ENCODE data around the gene GID4. TPM values are rescaled to one million over a fixed set of nuclear protein-coding genes. Genes with fewer than 3 reads are reported as not detected.

The GID4 gene
- total RNA-seq, 1 donor from 2014 or later: 12.2 TPM

- no peak for DNase-seq (ENCODE audit: low read depth, low spot score)
- no peak for TF ChIP-seq CTCF (conservative IDR thresholded peaks at IDR 0.05)
- H3K27me3 Mint-ChIP-seq (ENCODE audit: low read depth): no peaks in the 10 kb centered on the region
- H3K4me3 Mint-ChIP-seq: no peak overlapping the region
- no peak overlapping the region for H3K27ac Mint-ChIP-seq (ENCODE audit: unreplicated experiment)
- H3K36me3 Mint-ChIP-seq (ENCODE audit: low read depth): no peaks in the 10 kb centered on the region
- H3K4me1 Mint-ChIP-seq: peaks cover 12% of the 10 kb centered on the region
- H3K9me3 Mint-ChIP-seq: no peaks in the 10 kb centered on the region
Measured at GRCh38 chr17:18025241-18025944, 13.8 kb upstream of the GID4 start.

GRCh38 chr17:18025945-18026776 lies 13.0 kb upstream of the GID4 start:
- Mint-ChIP-seq H3K27me3 (ENCODE audit: low read depth) (no peaks in the 10 kb centered on the region), H3K27ac (ENCODE audit: unreplicated experiment) (no peak overlapping the region), H3K4me1 (peaks cover 12% of the 10 kb centered on the region), H3K4me3 (no peak overlapping the region), H3K9me3 (no peaks in the 10 kb centered on the region), H3K36me3 (ENCODE audit: low read depth) (no peaks in the 10 kb centered on the region)
- no peak for DNase-seq (ENCODE audit: low read depth, low spot score)
- TF ChIP-seq CTCF (conservative IDR thresholded peaks at IDR 0.05): no peak

GRCh38 chr17:18027280-18027679 lies 11.9 kb upstream of the GID4 start:
- Mint-ChIP-seq H3K27ac (ENCODE audit: unreplicated experiment) (no peak overlapping the region), H3K27me3 (ENCODE audit: low read depth) (no peaks in the 10 kb centered on the region), H3K36me3 (ENCODE audit: low read depth) (no peaks in the 10 kb centered on the region), H3K4me3 (no peak overlapping the region), H3K4me1 (peaks cover 16% of the 10 kb centered on the region), H3K9me3 (no peaks in the 10 kb centered on the region)
- no peak for DNase-seq (ENCODE audit: low read depth, low spot score)
- no peak for TF ChIP-seq CTCF (conservative IDR thresholded peaks at IDR 0.05)

GRCh38 chr17:18028114-18028951 lies 10.9 kb upstream of the GID4 start:
- no peak for TF ChIP-seq CTCF (conservative IDR thresholded peaks at IDR 0.05)
- H3K27me3 Mint-ChIP-seq (ENCODE audit: low read depth): no peaks in the 10 kb centered on the region
- no peak for DNase-seq (ENCODE audit: low read depth, low spot score)
- no peaks in the 10 kb centered on the region for H3K36me3 Mint-ChIP-seq (ENCODE audit: low read depth)
- H3K27ac Mint-ChIP-seq (ENCODE audit: unreplicated experiment): no peak overlapping the region
- H3K4me3 Mint-ChIP-seq: no peak overlapping the region
- peaks cover 17% of the 10 kb centered on the region for H3K4me1 Mint-ChIP-seq
- H3K9me3 Mint-ChIP-seq: no peaks in the 10 kb centered on the region

- no peaks in the 10 kb centered on the region for H3K36me3 Mint-ChIP-seq (ENCODE audit: low read depth)
- no peak overlapping the region for H3K4me3 Mint-ChIP-seq
- H3K27ac Mint-ChIP-seq (ENCODE audit: unreplicated experiment): no peak overlapping the region
- no peak for DNase-seq (ENCODE audit: low read depth, low spot score)
- H3K27me3 Mint-ChIP-seq (ENCODE audit: low read depth): no peaks in the 10 kb centered on the region
- no peaks in the 10 kb centered on the region for H3K9me3 Mint-ChIP-seq
- peaks cover 21% of the 10 kb centered on the region for H3K4me1 Mint-ChIP-seq
- TF ChIP-seq CTCF (conservative IDR thresholded peaks at IDR 0.05): no peak
Measured at GRCh38 chr17:18028952-18029540, 10.2 kb upstream of the GID4 start.
